Right renal pelvis (tissue), 4 donors: Measurements from ENCODE around the gene SCTR. TPM values are rescaled to one million over a fixed set of nuclear protein-coding genes. Genes with fewer than 3 reads are reported as not detected.

ENCODE experiments used
- DNase-seq, 4 donors: peaks; one replicate each; pipeline ENCODE4 v3.0.0-alpha.2; 2013; ENCODE audit warnings: low read depth in 4 of 4, low spot score in 3 of 4, missing footprints in 1 of 4
- polyA plus RNA-seq, 4 donors: library from polyadenylated mRNA; unstranded; fragments of 120-200 nt; gene quantifications; one replicate each; pipeline ENCODE4 v1.2.1, GENCODE V29; 2013; ENCODE audit not compliant: insufficient read length in 4 of 4

SCTR gene
- polyA plus RNA-seq, 4 donors: 7.9 to 11.5 (median 9.3) TPM

DNA sequence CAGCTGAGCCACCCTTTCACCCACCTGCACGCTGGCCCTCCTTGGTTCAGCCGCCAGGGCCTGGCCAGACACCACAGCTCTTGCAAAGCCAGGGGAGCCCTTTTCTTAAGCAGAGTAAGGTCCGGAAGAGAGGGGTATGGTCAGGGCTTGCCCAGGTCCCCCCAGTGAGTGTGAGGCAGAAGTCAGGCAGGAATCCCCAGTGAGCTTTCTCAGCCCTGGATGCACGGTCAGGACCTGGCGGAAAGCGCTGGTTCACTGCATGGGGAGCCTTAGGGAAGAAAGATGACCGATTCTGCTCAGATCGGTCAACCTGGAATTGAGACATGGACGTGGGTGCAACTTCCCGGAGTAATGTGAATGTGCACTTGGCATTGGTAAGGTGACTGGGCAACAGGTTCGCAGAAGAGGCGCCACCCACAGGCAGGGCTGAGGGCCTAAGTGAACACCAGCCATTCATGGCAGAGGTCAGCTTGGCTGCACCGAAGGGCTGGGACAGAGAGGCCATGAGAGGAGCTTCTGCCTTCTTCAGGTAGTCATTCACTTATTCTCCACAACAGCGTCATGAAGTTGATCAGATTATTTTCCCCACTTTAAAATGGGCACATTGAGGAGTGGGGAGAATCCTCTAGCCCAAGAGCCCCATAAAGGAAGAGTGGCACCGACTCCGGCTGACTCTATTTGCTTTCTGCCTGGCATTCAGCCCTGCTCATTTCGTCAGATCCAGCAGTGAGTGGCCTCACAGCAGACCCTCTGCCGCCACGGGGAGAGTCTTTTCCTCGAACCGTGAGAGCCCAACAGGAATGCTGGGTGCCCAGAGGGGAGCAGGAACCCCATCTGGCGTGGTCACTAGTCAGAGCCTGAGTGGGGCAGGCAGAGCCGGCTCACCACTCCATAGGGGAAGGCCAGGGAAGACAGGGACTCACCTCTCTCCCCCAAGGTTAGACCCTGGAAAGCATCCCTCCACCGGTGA lies 35.8 kb downstream of the SCTR start:
- no peak for DNase-seq

DNA sequence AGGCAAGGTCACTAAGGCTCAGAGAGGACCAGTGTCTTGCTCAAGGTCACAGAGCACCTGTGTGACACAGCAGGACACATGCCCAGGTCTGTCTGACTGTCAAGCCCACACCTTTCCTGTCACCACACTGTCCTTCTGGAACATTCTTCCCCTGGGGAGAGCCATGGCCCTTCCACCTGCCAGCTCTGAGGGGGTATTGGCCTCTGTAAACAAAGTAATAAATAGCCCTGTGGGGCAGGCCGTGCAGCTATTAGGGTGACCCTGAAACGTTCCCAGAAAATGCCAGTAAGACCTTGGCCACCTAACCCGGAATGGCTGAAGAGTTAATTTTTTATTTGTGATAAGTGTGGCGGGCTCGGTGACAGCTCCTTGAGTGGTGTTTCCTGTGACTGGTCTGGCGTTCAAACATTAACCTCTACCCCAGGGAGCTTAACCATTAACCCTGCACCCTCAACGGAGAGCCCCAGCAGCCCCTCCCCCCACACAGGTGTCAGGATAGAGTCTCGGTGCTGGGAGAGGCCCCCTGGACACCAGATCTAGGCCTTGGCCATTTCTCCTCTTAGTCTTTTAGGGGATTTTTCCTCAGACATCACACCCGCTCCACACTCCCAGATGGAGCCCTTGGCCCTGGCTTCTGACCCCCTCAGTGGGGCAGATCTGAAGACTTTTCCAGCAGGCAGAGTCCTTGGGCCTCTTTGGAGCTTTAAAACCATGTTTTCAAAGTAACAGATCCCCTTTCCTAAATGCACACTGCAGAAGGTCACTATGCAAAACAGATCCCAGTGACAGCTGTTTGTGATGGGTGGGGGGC lies 36.6 kb downstream of the SCTR start:
- DNase-seq: peak; percentile 32 to 69 (median 54)

- no peak for DNase-seq
Observed at GRCh38 chr2:119486886-119487285, 37.4 kb downstream of the SCTR start.

DNA sequence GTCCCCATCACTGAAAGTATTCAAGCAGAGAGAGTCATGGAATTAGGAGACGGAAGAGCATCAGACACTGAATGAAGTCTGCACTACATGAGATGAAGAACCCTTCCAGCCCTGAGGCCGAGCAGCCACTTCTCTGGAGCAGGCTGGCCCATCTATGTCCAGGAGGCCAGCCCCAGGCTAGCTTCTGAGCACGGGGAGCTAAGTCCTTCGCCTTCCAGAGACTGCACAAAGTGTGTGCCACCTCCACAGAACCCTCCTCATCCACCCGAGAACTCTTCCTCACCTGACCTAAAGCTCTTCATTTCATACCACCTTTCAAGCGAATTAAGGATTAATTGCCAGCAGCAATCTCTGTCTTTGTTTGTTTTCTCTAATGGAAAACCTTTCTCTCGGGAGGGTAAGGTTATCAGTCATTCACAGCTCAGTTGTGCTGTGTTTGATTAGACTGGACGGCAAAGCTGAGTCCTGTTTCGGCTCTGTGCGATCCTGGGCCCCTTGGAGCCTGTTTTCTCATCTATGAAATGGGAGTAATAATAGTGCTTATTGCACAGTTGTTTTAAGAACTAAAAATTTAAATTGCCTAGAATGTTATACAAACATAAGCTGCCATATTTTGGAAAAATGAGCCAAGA lies 38.0 kb downstream of the SCTR start:
- no peak for DNase-seq

DNA sequence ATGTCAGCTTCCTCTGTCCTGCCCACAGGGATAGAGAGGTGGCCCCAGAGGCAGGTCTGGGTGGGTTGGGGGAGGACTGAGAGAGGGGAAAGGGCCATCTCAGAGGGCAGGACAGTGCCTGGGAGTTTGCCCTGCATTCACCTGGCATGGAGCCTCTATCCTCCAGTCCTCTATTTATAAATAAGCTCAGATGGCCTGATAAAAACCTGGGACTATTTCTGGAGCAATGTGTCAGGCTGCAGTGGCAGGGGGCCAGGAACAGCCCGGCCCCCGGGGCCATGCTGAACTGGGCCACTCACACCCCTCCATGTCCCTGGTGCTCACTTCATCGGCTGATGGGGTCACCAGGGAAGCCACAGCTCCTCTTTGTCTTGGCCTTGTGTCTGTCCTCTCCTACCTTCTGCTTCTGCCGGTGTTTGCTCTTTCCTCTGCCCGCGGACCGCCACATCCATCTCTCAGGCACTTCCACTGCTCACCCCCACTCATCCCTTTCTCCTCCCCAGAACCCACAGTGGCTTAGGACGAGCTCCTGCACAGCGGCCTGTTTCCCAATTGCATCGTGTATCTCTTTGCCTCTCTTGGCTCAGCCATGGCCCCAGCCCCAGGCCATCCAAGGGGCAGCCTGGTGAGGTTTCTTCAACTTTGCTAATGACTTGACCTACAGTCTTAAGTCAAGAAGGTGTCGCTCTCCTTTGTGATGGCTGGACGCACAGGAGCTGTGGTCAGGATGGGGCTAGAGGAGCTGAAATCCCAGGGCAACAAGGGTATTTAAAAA lies 38.8 kb downstream of the SCTR start:
- no peak for DNase-seq

DNA sequence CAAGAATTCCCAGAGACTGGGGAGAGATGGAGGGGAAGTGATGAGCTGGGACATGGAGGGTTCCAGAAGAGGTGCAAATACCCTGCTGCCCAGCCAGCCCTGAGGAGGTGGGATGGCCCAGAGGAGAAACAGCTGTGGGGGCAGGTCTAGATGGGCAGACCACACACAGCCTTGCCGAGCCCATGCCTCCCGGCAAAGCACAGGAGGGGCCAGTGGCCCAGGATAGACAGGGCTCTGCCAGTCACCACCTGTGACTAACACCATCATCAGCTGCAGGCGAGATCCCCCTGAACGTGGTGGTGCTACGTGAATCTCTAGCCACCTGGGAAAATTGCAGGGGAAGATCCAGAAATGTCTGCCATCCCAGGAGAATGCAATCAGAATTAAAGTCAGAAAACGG lies 39.4 kb downstream of the SCTR start:
- DNase-seq: no peak

DNA sequence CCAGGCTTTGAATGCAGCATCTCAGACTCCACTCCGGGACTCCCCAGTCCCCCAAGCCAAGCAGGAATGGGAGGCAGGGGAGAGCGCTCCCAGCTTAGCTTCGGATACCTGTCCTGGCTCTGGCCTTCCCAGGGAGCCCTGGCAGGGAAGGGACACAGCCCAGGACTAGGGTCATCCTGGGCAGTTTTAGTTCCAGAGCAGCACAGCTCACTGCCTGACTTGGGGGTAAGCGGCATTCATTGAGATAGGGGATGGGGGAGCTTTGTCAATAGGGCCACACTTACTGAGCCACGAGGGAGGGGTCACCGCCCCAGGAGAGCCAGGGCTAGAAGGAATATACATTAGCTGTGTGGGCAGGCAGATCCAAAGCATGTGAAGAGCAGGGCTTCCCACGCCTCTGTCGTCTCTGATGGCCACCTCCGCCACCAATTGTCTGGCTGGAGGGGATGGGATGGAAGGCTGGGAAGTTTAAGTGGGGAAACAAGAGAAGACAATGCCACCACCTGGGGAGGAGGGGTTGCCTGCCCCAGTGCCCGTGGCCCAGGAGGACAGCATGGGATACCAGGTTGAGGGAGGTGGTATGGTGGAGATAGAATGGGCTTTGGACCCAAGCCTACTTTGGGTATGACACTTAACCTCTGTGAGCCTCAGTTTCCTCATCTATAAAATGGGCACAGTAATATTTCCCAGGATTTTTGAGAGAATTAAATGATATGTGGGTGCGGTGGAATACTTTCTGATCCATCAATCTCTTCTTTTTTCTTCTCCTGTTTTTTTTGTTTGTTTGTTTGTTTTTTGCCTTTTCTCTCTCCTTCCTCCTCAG lies 40.2 kb downstream of the SCTR start:
- no peak for DNase-seq

DNA sequence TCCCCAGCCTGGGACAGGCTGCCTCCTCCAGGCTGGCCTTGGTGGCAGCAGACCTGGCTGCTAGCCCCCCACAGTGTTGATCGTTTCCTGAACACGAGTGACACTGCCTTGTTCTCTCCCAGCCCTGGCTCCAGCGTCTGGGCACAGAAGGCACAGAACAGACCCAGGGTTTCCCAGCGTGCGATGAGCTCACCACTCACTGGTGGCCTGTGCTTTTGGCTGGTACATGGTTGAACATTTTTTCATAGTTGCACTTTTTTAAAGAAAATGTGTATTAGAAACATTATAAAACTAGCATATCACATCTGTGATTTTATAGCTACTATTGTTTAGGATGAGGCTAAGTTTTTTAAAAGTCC lies 40.9 kb downstream of the SCTR start:
- no peak for DNase-seq

- DNase-seq: no peak
Observed at GRCh38 chr2:119482481-119483394, 41.5 kb downstream of the SCTR start.

- DNase-seq: no peak
Observed at GRCh38 chr2:119481501-119482455, 42.5 kb downstream of the SCTR start.

- no peak for DNase-seq
Observed at GRCh38 chr2:119480718-119481142, 43.6 kb downstream of the SCTR start.

GRCh38 chr2:119480184-119480583 lies 44.1 kb downstream of the SCTR start:
- DNase-seq: no peak

DNA sequence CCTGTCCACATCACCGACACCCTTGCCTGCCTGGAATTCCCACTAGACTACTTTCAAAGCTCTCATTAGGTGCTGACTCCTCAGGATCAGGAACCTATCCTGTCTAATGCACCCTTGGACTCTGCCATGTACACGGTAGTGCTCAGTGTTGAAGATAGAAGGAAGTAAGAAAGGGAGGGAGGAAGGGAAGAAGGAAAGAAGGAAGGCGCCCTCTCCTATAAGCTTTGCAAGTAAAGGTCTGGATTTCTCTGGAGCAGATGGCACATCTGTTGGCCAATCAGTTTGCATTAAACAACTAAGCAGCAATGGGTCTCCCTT lies 45.3 kb downstream of the SCTR start:
- DNase-seq: no peak

GRCh38 chr2:119478188-119478977 lies 45.9 kb downstream of the SCTR start:
- no peak for DNase-seq

GRCh38 chr2:119477113-119477505 lies 47.2 kb downstream of the SCTR start:
- no peak for DNase-seq

- DNase-seq: peak; percentile 36 to 67 (median 42)
Observed at GRCh38 chr2:119476301-119477112, 47.8 kb downstream of the SCTR start.
